Cardiac fibroblast (primary cell): Measurements from ENCODE around the gene CACNA1S.
A peak's percentile ranks its signal among the peaks of the same experiment; 100 is the strongest.

Experiments
- DNase-seq, 2 donors: peaks; one replicate each; pipeline versions ENCODE4 v3.0.0 to v3.0.0-alpha.2; 2010; ENCODE audit warnings: low read depth in 2 of 2
- H3K4me3 ChIP-seq, 2 donors: replicated peaks in 1 of 2; 1 replicate in 1 of 2; 2 replicates in 1 of 2; pipeline ENCODE4 v1.5.1; 2011; ENCODE audit warnings: low read depth in 2 of 2, low read length in 2 of 2, mild to moderate bottlenecking in 2 of 2, moderate library complexity in 1 of 2
- TF ChIP-seq, protein P1 (sequence below): IDR thresholded peaks from one replicate; pipeline ENCODE4 v1.5.1; 2011; ENCODE audit warnings: low read depth, mild to moderate bottlenecking, low read length, inconsistent platforms

CACNA1S gene

DNA sequence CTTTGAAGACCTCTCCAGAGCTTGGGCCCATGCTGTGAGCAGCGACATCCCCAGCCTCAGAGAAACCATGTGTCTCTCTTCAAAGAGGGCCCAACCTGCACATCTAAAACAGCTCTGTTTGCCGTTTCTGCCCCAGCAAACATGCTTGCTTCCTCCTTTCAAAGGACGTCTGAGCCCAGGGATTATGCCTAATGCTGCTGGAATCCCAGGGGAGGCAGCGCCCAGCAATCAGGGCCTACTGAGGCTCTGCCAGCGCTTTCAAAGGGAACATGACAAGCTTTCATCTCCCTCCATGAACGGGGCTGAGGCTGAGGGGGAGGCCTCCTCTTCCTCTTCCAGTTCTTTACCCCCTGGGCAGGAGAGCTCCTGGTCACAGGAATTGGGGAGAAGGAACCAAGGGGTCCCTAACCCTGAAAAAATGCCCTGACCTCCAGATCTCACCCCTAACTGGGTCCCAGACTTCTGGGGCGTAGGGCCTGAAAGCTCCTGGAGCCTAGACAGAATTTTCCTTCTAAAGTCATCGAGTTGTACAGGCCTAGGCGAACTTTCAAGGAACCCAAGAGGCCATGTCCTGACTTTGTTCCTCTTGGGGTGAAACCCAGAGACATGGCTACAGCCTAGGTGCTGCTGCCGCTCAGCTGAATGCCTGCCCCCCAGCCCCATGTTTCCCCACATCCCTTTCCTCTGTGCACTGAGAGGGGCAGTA lies 28.2 kb upstream of the CACNA1S start:
- TF ChIP-seq, protein P1, sequence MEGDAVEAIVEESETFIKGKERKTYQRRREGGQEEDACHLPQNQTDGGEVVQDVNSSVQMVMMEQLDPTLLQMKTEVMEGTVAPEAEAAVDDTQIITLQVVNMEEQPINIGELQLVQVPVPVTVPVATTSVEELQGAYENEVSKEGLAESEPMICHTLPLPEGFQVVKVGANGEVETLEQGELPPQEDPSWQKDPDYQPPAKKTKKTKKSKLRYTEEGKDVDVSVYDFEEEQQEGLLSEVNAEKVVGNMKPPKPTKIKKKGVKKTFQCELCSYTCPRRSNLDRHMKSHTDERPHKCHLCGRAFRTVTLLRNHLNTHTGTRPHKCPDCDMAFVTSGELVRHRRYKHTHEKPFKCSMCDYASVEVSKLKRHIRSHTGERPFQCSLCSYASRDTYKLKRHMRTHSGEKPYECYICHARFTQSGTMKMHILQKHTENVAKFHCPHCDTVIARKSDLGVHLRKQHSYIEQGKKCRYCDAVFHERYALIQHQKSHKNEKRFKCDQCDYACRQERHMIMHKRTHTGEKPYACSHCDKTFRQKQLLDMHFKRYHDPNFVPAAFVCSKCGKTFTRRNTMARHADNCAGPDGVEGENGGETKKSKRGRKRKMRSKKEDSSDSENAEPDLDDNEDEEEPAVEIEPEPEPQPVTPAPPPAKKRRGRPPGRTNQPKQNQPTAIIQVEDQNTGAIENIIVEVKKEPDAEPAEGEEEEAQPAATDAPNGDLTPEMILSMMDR: no peak
- H3K4me3 ChIP-seq: no peak overlapping the region

DNA sequence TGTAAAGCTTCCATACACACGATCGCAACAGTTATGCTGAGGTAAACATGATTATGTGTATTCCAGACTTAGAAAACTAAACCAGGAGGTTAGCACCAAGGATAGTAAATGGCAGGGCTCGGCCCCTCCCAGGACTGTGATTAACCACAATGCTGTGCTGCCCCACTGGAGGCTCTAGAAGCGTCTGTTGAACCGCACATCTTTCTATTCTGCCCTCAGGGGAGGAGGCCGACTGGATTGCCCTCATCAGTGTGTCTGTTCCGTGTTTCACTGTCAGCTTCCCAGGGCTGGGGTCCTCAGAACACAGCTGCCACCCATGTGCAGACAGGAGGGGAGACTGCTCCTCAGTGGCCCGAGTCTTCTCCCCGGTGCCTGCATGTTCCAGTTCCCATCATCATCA lies 27.5 kb upstream of the CACNA1S start:
- TF ChIP-seq, protein P1: no peak
- DNase-seq: no peak
- H3K4me3 ChIP-seq: no peak overlapping the region

More for the DNA sequence above, 28.2 kb upstream of the CACNA1S start:
- no peak for DNase-seq

DNA sequence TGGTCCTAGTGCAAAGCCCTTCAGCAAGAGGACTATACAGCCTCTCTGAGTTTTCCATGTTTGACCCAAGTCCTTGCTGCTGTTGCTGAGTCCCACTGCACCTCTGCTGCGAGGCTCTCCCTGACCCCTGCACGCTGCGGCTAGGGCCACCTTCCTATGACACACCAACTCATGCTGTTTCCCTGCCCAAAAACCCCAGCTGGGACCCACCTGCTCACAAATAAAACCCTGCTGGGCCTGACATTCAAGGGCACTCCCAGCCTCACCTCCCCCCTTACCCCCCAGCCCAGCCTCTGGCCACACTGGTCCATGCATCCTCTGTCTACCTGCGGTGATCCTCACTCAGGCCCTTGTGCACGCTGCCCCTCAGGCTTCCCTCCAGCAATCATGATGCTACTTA lies 27.1 kb upstream of the CACNA1S start:
- TF ChIP-seq, protein P1: no peak
- DNase-seq: no peak
- H3K4me3 ChIP-seq: no peak overlapping the region

DNA sequence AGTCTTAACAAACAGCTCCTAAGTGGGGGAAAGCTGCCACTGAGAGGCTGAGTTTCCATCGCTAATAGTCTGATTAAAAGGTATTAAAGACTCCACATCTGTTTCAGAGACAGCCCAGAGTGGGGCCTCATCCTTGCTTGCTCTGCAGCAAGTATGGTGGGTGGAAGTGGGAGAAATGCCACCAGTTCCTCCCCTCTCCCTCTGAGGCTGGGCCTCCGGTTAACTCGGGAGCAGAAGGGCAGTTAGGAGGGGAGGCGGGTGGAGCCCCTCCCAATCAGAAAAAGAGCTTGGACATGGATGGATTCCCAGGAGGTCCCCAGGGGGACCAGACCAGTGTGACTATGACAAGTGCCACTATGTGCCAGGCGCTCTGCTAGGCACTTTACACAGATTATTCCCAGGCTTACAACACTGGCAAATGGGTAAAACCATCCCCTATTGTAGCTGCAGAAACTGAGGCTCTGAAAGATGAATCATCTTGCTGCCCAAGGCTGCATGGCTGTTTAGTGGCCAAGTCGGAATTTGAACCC lies 26.1 kb upstream of the CACNA1S start:
- no peak overlapping the region for H3K4me3 ChIP-seq
- peak in 1 of 2 donors; percentile 12 for DNase-seq
- TF ChIP-seq, protein P1: no peak

DNA sequence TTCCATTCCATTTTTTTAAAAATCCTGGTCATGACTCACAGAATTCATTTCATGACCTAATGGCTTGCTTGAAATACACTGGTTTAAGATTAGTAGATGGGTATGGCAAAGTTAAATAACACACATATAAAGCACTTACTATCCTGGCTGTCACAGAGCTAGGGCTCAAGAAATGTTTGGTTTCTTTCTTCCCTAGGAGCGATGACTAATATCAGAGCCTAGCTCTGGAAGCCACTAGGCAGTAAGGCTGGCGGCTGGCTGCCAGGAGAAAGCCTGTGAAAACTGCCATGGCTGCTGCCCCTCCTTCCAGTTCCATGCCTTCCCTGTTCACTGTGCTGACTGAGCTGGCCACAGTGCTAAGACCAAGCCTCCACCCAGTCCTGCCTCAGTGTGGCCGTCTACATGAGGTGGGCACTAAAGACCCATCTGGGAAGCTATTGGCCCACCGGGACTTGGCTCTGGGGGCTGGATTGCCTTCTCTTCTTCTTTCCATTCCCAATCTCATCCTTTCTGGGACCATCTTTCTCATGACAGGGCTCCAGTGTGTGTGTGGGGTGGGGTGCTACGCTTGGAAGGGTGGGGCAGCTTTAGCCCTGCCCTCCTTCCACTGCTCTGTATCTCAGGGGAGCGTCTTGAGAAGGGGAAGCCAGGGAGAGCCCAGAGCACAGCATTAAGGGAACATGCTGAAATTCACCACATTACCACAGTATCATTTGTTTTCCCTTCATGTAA lies 25.5 kb upstream of the CACNA1S start:
- no peak overlapping the region for H3K4me3 ChIP-seq
- DNase-seq: peak; percentile 81 to 89
- TF ChIP-seq, protein P1: no peak

DNA sequence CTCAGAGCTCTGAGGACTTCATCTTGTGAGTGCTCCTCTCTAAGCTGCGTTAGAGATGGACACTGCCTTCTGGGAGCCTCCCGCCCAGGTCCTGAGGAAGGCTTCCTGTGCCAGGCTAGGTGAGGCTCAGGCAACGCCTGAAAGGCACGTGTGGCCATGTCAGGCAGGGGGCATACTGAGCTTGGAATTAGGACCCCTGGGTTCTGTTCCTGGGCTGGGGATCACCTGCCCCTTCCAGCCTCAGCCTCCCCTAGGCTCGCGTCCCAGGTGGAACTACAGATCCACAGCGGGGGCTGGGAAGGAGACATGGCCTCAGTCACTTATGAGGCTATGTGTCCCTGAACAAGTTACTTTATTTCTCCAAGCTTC lies 24.8 kb upstream of the CACNA1S start:
- no peak for DNase-seq
- TF ChIP-seq, protein P1: no peak
- H3K4me3 ChIP-seq: no peak overlapping the region
